Measurements from ENCODE around the gene MOV10L1.

MOV10L1 gene

DNA sequence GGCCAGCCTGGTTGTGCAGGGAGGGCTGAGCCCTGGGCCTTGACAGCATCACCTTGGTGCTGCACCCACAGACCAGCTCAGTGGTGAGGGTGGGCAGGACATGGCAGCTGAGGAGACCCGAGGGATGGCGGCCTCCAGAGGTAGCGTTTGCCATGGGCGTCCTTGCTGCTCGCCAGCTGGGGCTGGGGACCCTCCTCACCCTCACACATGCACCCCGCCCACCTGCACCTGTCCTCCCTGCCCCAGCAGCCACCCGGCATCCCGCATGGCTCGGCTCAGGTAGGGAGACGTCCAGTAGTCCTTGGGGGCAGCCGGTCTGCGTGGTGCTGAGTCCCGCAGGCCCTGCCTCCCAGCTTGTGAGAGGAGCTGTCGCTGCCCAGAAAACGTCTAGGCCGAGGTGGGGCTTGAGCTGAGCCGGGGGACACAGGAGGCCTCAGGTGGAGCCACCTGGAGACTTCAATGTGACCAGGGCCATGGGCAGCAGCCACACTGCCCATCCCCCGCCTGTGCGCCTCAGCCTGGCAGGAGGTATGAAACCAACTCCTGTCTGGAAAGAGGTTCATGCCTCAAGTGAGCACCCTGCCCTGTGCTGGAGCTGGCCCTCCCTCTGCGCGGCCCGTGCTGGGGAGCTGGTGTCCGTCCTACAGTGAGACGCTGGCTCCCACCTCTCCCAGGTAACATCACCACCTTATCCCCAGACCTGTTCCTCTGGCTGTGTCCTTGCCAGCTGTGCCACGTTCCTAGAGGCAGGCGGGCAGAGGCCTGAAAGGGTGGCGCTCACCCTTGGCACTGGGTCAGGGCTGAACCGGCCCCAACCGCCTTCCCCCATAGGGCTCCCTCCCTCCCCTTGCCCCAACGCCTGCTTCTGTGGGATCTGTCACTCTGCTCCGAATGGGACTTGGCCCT, 92.6 kb downstream of the MOV10L1 start:
- no peak for DNase-seq
- Histone ChIP-seq H3K27ac (ENCODE audit: low read length) (no peak overlapping the region), H3K4me1 (ENCODE audit: low read length) (peaks cover 11% of the 10 kb centered on the region), H3K27me3 (replicated peaks; ENCODE audit: insufficient read depth, low read length) (peaks cover 4% of the 10 kb centered on the region; the same call in 1 of the 2 replicates), H2AFZ (ENCODE audit: low read length) (no peak overlapping the region), H3K4me2 (ENCODE audit: low read depth, low read length) (no peak overlapping the region), H3K36me3 (replicated peaks; ENCODE audit: insufficient read depth, low read length) (no peaks in the 10 kb centered on the region), H4K20me1 (ENCODE audit: insufficient read depth, low read length) (no peaks in the 10 kb centered on the region), H3F3A (ENCODE audit: insufficient read depth, low read length) (peaks cover 10% of the 10 kb centered on the region), H3K9me3 (replicated peaks; ENCODE audit: insufficient read depth, low read length) (no peaks in the 10 kb centered on the region), H3K9me2 (replicated peaks; ENCODE audit: insufficient read depth, low read length) (no peaks in the 10 kb centered on the region), H3K4me3 (ENCODE audit: low read length) (no peak overlapping the region), H3K79me2 (ENCODE audit: low read length) (peaks cover 18% of the 10 kb centered on the region), H3K9ac (ENCODE audit: low read length) (no peak overlapping the region)
- TF ChIP-seq, protein P1, sequence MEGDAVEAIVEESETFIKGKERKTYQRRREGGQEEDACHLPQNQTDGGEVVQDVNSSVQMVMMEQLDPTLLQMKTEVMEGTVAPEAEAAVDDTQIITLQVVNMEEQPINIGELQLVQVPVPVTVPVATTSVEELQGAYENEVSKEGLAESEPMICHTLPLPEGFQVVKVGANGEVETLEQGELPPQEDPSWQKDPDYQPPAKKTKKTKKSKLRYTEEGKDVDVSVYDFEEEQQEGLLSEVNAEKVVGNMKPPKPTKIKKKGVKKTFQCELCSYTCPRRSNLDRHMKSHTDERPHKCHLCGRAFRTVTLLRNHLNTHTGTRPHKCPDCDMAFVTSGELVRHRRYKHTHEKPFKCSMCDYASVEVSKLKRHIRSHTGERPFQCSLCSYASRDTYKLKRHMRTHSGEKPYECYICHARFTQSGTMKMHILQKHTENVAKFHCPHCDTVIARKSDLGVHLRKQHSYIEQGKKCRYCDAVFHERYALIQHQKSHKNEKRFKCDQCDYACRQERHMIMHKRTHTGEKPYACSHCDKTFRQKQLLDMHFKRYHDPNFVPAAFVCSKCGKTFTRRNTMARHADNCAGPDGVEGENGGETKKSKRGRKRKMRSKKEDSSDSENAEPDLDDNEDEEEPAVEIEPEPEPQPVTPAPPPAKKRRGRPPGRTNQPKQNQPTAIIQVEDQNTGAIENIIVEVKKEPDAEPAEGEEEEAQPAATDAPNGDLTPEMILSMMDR (IDR thresholded peaks at IDR 0.05; ENCODE audit: low read length): no peak
- TF ChIP-seq EZH2 (optimal IDR thresholded peaks at IDR 0.05; ENCODE audit: low read depth, low read length) (no peak), EZH2phosphoT487 (IDR thresholded peaks at IDR 0.05; ENCODE audit: low read length) (no peak)

DNA sequence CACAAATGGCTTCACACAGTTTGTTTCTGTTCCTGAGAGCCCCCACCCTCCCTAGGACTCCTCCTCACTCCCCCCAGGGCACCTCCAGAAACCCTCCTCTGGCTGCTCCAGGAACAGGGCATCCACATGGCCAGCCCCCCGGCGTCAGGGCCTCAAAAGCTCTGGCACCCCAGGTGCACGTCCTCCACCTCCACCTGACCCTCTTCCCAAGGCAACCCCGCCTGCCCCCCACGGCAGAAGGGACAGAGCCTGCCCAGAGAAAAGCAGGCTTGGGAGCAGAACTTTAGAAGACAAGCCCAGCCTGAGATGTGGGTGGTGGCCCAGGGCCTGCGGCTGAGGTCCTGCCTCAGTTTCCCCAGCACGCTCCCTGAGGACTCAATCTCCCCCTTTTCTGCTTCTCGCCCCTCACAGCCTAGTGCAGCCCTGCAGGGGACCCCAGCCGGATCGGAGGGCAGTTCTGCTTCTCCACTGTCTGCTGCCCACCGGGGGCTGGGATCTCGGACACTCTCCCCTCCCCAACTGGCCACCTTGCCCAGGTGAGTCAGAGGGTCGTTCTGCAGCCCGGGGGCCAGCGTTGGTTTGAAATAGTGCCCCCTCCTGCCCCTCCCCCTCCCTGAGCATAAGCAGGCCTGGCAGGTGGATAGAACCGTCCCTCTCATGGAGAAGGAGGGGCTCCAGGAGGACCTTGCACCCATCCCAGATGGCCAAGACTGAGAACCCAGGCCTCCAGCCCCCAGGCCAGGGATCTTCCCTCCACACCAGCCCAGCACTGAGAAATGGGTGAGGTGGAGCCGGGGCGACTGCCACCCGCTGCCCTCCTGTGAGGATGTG, 93.5 kb downstream of the MOV10L1 start:
- no peak for DNase-seq
- H3K4me1 ChIP-seq (ENCODE audit: low read length): peaks cover 15% of the 10 kb centered on the region

DNA sequence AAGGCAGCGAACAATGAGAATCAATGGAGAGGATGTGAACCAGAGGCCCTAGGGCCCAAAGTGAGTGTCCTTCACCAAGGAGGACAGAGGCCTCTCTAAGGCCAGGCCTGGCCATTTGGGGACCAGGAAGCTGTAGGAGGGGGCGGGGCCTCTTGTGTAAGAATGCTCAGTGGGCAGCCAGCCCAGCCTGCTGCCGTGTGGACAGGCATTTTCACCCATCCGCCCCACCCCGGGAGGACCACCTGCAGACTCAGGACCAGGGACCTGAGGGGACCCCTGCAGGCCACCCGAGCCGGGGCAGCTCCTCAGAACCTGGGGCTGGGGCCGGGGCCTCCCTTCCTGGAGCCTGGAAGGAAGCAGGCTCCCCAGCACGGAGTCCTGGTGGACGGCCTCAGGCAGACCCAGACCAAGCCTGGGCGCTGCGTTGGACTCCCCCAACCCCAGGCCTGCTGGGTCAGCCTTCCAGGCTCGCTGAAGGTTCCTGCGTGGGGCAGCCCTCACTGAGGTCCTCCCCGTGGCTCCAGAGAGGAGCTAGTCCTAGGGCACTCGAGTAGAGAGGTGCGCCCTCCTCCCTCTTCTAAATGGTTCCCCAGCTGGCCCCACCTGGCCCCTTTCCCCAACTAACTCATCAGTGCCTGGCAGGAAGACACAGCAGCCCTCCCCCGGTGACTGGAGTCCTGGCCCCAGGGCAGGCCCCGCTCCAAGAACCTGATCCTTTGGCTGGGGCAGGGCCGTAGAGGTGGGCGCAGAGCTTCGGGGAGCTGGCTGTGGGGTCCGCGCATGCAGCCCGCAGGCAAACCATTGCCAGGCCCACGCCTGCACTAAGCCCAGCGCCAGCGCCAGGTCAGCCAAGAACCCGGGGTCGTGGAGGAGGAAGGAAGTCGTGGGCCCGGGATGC, 94.4 kb downstream of the MOV10L1 start:
- H3K79me2 ChIP-seq (ENCODE audit: low read length): peaks cover 35% of the 10 kb centered on the region
- H4K20me1 ChIP-seq (ENCODE audit: insufficient read depth, low read length): no peaks in the 10 kb centered on the region
- no peak overlapping the region for H2AFZ ChIP-seq (ENCODE audit: low read length)
- TF ChIP-seq EZH2 (optimal IDR thresholded peaks at IDR 0.05; ENCODE audit: low read depth, low read length) (no peak), EZH2phosphoT487 (IDR thresholded peaks at IDR 0.05; ENCODE audit: low read length) (no peak)
- TF ChIP-seq, protein P1 (IDR thresholded peaks at IDR 0.05; ENCODE audit: low read length): no peak
- no peak overlapping the region for H3K9ac ChIP-seq (ENCODE audit: low read length)
- no peaks in the 10 kb centered on the region for H3K9me3 ChIP-seq (replicated peaks; ENCODE audit: insufficient read depth, low read length)
- DNase-seq: no peak
- no peaks in the 10 kb centered on the region for H3K36me3 ChIP-seq (replicated peaks; ENCODE audit: insufficient read depth, low read length)
- H3K4me2 ChIP-seq (ENCODE audit: low read depth, low read length): no peak overlapping the region
- H3K9me2 ChIP-seq (replicated peaks; ENCODE audit: insufficient read depth, low read length): no peaks in the 10 kb centered on the region
- no peak overlapping the region for H3K4me3 ChIP-seq (ENCODE audit: low read length)
- peaks cover 4% of the 10 kb centered on the region; the same call in 1 of the 2 replicates for H3K27me3 ChIP-seq (replicated peaks; ENCODE audit: insufficient read depth, low read length)
- H3K27ac ChIP-seq (ENCODE audit: low read length): no peak overlapping the region
- H3K4me1 ChIP-seq (ENCODE audit: low read length): peaks cover 24% of the 10 kb centered on the region
- peaks cover 23% of the 10 kb centered on the region for H3F3A ChIP-seq (ENCODE audit: insufficient read depth, low read length)

More for the DNA sequence above, 93.5 kb downstream of the MOV10L1 start:
- Histone ChIP-seq H2AFZ (ENCODE audit: low read length) (no peak overlapping the region), H4K20me1 (ENCODE audit: insufficient read depth, low read length) (no peaks in the 10 kb centered on the region), H3K9me2 (replicated peaks; ENCODE audit: insufficient read depth, low read length) (no peaks in the 10 kb centered on the region), H3F3A (ENCODE audit: insufficient read depth, low read length) (peaks cover 14% of the 10 kb centered on the region), H3K79me2 (ENCODE audit: low read length) (peaks cover 26% of the 10 kb centered on the region), H3K4me3 (ENCODE audit: low read length) (no peak overlapping the region), H3K27me3 (replicated peaks; ENCODE audit: insufficient read depth, low read length) (peaks cover 4% of the 10 kb centered on the region; the same call in 1 of the 2 replicates), H3K36me3 (replicated peaks; ENCODE audit: insufficient read depth, low read length) (no peaks in the 10 kb centered on the region), H3K9ac (ENCODE audit: low read length) (no peak overlapping the region), H3K27ac (ENCODE audit: low read length) (no peak overlapping the region), H3K4me2 (ENCODE audit: low read depth, low read length) (no peak overlapping the region), H3K9me3 (replicated peaks; ENCODE audit: insufficient read depth, low read length) (no peaks in the 10 kb centered on the region)
- TF ChIP-seq EZH2 (optimal IDR thresholded peaks at IDR 0.05; ENCODE audit: low read depth, low read length): no peak
- TF ChIP-seq, protein P1 (IDR thresholded peaks at IDR 0.05; ENCODE audit: low read length): no peak
- TF ChIP-seq EZH2phosphoT487 (IDR thresholded peaks at IDR 0.05; ENCODE audit: low read length): no peak

Measured in MM.1S (cell line).